ENCODE measurements around the gene RHBDL1. TPM values are rescaled to one million over a fixed set of nuclear protein-coding genes. Genes with fewer than 3 reads are reported as not detected.

Gene RHBDL1
- total RNA-seq, 1 experiment from 2014 or later, result 12.7 TPM

DNA sequence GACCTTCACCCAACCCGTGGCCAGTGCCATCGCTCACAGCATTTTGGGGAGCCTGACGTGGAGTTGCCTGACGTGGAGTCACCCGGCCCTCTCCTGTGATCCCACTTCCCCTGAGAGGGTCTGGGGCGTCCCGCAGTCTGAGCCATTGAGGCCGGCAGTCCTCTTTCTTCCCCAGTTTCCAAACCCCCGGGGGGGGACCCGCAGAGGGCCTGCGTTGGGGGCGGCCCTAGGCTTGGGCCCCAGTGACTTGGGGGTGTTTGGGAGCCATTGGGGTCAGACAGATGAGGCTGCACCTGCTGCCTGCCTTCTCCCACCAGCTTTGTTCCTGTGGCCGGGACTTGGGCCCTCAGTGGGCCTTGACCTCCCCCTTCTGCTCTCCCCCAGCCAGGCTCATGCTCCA lies 5.8 kb upstream of the RHBDL1 start:
- RAD21 ChIA-PET (ENCODE audit: low non-redundant PET in 1 of 2, low total read pairs in 2 of 2, uncharacterized antibody in 2 of 2, unreplicated experiment in 2 of 2), result no interaction called here
- Histone ChIP-seq H3K9me2 (ENCODE audit: insufficient read depth) (no peaks in the 10 kb centered on the region), H3K79me2 (ENCODE audit: insufficient read depth, low read length) (peaks cover 26% of the 10 kb centered on the region), H3K36me3 (ENCODE audit: control insufficient read depth in 1 of 2, insufficient read depth in 2 of 2, low read length in 2 of 2) (peaks cover 0 to 4% of the 10 kb centered on the region in 2 experiments; a peak in 1 of 4 replicates), H3K9me3 (ENCODE audit: control insufficient read depth in 1 of 2, insufficient read depth in 1 of 2, low read depth in 1 of 2, low read length in 2 of 2) (no peaks in the 10 kb centered on the region), H3K4me2 (ENCODE audit: low read length) (peak overlapping the region; percentile 74), H3K27ac (ENCODE audit: low read depth, low read length) (no peak overlapping the region; the same call in 1 of the 2 replicates), H3K9ac (ENCODE audit: low read length) (no peak overlapping the region), H4K20me1 (ENCODE audit: insufficient read depth) (no peaks in the 10 kb centered on the region), H3K27me3 (ENCODE audit: insufficient read depth, low read length) (no peaks in the 10 kb centered on the region), H3K4me1 (ENCODE audit: control insufficient read depth in 1 of 2, insufficient read depth in 2 of 2, low read length in 2 of 2) (peaks cover 0 to 10% of the 10 kb centered on the region in 2 experiments; a peak in 1 of 4 replicates), H3K4me3 (replicated peaks in 1 of 2; ENCODE audit: low read depth in 1 of 2, low read length in 2 of 2) (peak overlapping the region; percentile 66 to 72; a peak in 1 of 4 replicates), H2AFZ (ENCODE audit: low read depth, low read length, poor library complexity, severe bottlenecking) (no peak overlapping the region)
- no peak for DNase-seq (ENCODE audit: low read depth, low spot score)
- POLR2A ChIA-PET, result no interaction called here
- intact Hi-C loops (cut with micrococcal nuclease), result no loop called here
- CTCF ChIA-PET, result no interaction called here
- BruUV-seq (replicated peaks), result no TSS peak
- ATAC-seq, result no peak
- no peak for TF ChIP-seq EGR1 (IDR thresholded peaks at IDR 0.05; ENCODE audit: low read depth)
- no peak for TF ChIP-seq SP1 (IDR thresholded peaks at IDR 0.05; ENCODE audit: low read depth)
- TF ChIP-seq JUND (IDR thresholded peaks at IDR 0.05), result no peak
- no peak for TF ChIP-seq EZH2phosphoT487 (IDR thresholded peaks at IDR 0.05; ENCODE audit: borderline replicate concordance)
- TF ChIP-seq CEBPB (IDR thresholded peaks at IDR 0.05; ENCODE audit: low read depth), result no peak
- TF ChIP-seq, protein P1, sequence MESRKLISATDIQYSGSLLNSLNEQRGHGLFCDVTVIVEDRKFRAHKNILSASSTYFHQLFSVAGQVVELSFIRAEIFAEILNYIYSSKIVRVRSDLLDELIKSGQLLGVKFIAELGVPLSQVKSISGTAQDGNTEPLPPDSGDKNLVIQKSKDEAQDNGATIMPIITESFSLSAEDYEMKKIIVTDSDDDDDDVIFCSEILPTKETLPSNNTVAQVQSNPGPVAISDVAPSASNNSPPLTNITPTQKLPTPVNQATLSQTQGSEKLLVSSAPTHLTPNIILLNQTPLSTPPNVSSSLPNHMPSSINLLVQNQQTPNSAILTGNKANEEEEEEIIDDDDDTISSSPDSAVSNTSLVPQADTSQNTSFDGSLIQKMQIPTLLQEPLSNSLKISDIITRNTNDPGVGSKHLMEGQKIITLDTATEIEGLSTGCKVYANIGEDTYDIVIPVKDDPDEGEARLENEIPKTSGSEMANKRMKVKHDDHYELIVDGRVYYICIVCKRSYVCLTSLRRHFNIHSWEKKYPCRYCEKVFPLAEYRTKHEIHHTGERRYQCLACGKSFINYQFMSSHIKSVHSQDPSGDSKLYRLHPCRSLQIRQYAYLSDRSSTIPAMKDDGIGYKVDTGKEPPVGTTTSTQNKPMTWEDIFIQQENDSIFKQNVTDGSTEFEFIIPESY (IDR thresholded peaks at IDR 0.05; ENCODE audit: extremely low read depth, insufficient replicate concordance, low read length), result no peak
- no peak for TF ChIP-seq ELF1 (IDR thresholded peaks at IDR 0.05; ENCODE audit: borderline replicate concordance, low read depth)
- TF ChIP-seq TCF7L2 (IDR thresholded peaks at IDR 0.05; ENCODE audit: borderline replicate concordance, extremely low read depth, insufficient read depth, insufficient read length), result no peak
- no peak for TF ChIP-seq YY1 (IDR thresholded peaks at IDR 0.05; ENCODE audit: extremely low read depth, insufficient replicate concordance, low read depth, low read length)
- TF ChIP-seq, protein P2, sequence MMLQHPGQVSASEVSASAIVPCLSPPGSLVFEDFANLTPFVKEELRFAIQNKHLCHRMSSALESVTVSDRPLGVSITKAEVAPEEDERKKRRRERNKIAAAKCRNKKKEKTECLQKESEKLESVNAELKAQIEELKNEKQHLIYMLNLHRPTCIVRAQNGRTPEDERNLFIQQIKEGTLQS (IDR thresholded peaks at IDR 0.05), result no peak
- TF ChIP-seq, protein P3, sequence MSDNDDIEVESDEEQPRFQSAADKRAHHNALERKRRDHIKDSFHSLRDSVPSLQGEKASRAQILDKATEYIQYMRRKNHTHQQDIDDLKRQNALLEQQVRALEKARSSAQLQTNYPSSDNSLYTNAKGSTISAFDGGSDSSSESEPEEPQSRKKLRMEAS (IDR thresholded peaks at IDR 0.05), result no peak
- no peak for TF ChIP-seq CBX3 (IDR thresholded peaks at IDR 0.05; ENCODE audit: low read depth)

All from HCT116 (cell line).